LNCAP (cell line): ENCODE measurements around the gene CPS1.

ENCODE experiments used
- CTCF ChIP-seq: fragments of 450-650 bp; IDR thresholded peaks from 2 replicates; pipeline ENCODE4 v1.5.1; 2017; ENCODE audit warnings: mild to moderate bottlenecking

The CPS1 gene

GRCh38 chr2:210556329-210556980, at the start of gene CPS1:
Gene CPS1, plus strand, starts transcription at chr2:210556599. Its CDS starts 135 bp downstream, at chr2:210556734.
- TF ChIP-seq CTCF = no peak

- TF ChIP-seq CTCF = no peak
Observed at GRCh38 chr2:210515911-210516310, 40.5 kb upstream of the CPS1 start.

- TF ChIP-seq CTCF = no peak
Observed at GRCh38 chr2:210517264-210517663, 39.1 kb upstream of the CPS1 start.

- no peak for TF ChIP-seq CTCF
Observed at GRCh38 chr2:210519594-210519993, 36.8 kb upstream of the CPS1 start.

- TF ChIP-seq CTCF = no peak
Observed at GRCh38 chr2:210522399-210522798, 34.0 kb upstream of the CPS1 start.

GRCh38 chr2:210523650-210524289, 32.6 kb upstream of the CPS1 start:
- TF ChIP-seq CTCF = no peak

- TF ChIP-seq CTCF = no peak
Observed at GRCh38 chr2:210524533-210524932, 31.9 kb upstream of the CPS1 start.

- no peak for TF ChIP-seq CTCF
Observed at GRCh38 chr2:210527286-210527685, 29.1 kb upstream of the CPS1 start.
